ENCODE results near the gene ROR2. TPM values are rescaled to one million over a fixed set of nuclear protein-coding genes. Genes with fewer than 3 reads are reported as not detected.

Gene ROR2
- total and polyA plus RNA-seq, 4 donors = 1.6 to 5.8 TPM; not detected in 2

DNA sequence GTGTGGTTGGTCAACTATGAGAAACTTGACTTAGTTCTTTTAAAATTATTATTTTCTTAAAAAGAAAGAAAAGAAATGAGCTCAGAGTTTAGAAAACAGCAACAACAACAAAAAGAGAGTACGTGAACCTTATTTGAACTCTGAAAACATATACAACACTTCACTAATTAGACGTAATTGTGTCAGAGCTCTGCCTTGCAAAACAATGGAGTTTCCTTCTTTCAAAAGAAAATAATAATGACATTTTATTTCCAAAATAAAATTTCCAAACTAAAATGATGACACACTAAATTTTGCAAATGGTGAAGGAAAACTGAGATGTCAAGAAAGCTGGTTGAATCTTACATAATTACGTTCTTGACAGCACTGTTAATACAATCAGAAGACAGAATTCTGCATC lies 15.4 kb downstream of the ROR2 start:
- Histone ChIP-seq H3K27ac (ENCODE audit: low read depth in 1 of 2, low read length in 2 of 2) (no peak overlapping the region), H3K4me3 (ENCODE audit: low read length in 2 of 2) (no peak overlapping the region), H3K27me3 (ENCODE audit: control insufficient read depth in 1 of 2, insufficient read depth in 2 of 2, low read length in 1 of 2) (no peaks in the 10 kb centered on the region), H3K36me3 (ENCODE audit: control insufficient read depth in 1 of 2, insufficient read depth in 2 of 2, low read length in 1 of 2) (no peaks in the 10 kb centered on the region), H3K9me3 (ENCODE audit: control insufficient read depth, low read length) (peaks cover 4% of the 10 kb centered on the region), H3K4me1 (ENCODE audit: control insufficient read depth in 1 of 2, insufficient read depth in 2 of 2, low read length in 2 of 2) (no peaks in the 10 kb centered on the region)
- intact Hi-C loops (cut with DNase I) = no loop called here
- 77 to 93% methylated on average over 3 of the region's 3 CpGs for WGBS, 2 donors
- ATAC-seq (ENCODE audit: low FRiP score) (no peak), DNase-seq (no peak)

DNA sequence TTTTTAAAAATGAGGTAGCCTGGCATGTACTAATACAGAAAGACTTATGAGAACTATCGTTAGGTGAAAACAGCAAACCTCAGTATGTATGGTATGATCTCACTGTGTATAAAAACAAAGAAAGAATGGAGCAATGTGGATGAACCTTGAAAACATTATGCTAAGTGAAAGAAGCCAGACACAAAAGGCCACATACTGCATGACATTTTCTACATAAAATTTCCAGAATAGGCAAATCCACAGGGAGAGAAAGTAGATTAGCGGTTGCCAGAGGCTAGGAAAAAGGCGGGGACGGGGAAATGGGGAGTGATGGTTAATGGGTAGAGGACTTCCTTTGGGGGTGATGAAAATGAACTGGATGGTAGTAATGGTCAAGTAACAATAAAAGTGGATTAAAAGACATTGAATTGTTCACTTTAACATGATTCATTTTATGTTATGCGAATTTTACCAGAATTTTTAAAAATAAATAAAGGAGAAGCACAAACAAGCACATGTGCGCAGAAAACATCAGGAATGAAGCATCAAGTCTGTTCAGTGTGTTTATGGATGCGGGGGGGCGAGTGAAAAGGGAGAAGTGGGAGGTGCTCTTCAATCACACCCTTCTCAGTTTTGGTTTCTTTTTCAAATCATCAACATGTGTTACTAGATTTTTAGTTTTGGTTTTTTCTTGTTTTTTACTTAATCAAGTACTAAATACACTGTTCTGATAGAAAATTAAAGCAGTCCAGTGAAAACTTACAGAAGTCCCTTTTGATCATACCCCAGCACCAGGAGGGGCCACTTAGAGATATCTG lies 16.3 kb downstream of the ROR2 start:
- no peaks in the 10 kb centered on the region for H3K4me1 ChIP-seq (ENCODE audit: control insufficient read depth in 1 of 2, insufficient read depth in 2 of 2, low read length in 2 of 2)

DNA sequence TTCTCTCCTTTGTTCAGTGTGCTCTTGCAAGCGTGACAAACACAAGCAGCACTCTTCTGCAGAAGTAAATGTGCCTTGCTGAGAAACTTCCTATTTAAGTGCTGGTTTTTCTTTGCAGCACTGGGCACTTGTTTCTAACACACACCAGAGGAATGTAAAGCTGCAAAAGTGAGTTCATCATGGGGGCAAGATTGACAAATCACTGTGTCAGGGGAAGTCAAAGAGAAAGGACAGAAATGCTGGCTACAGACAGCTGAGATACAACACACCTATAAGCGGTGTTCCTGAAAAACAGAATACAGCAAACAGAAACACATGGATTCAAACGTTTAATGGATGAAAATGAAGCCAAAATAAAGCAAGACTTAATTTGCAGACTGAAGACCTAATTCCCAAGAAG lies 19.6 kb downstream of the ROR2 start:
- H3K27ac ChIP-seq (ENCODE audit: low read depth in 1 of 2, low read length in 2 of 2) = no peak overlapping the region
- 81 to 85% methylated on average over 3 of the region's 3 CpGs for WGBS, 2 donors
- DNase-seq (no peak), ATAC-seq (ENCODE audit: low FRiP score) (no peak)
- intact Hi-C loops (cut with DNase I) = no loop called here
- no peak overlapping the region for H3K4me3 ChIP-seq (ENCODE audit: low read length in 2 of 2)
- H3K9me3 ChIP-seq (ENCODE audit: control insufficient read depth, low read length) = peaks cover 10% of the 10 kb centered on the region
- no peaks in the 10 kb centered on the region for H3K36me3 ChIP-seq (ENCODE audit: control insufficient read depth in 1 of 2, insufficient read depth in 2 of 2, low read length in 1 of 2)
- H3K27me3 ChIP-seq (ENCODE audit: control insufficient read depth in 1 of 2, insufficient read depth in 2 of 2, low read length in 1 of 2) = no peaks in the 10 kb centered on the region
- no peaks in the 10 kb centered on the region for H3K4me1 ChIP-seq (ENCODE audit: control insufficient read depth in 1 of 2, insufficient read depth in 2 of 2, low read length in 2 of 2)

More for the DNA sequence above, 16.3 kb downstream of the ROR2 start:
- intact Hi-C loops (cut with DNase I) = no loop called here
- Histone ChIP-seq H3K36me3 (ENCODE audit: control insufficient read depth in 1 of 2, insufficient read depth in 2 of 2, low read length in 1 of 2) (no peaks in the 10 kb centered on the region), H3K9me3 (ENCODE audit: control insufficient read depth, low read length) (peaks cover 5% of the 10 kb centered on the region), H3K4me3 (ENCODE audit: low read length in 2 of 2) (no peak overlapping the region), H3K27me3 (ENCODE audit: control insufficient read depth in 1 of 2, insufficient read depth in 2 of 2, low read length in 1 of 2) (no peaks in the 10 kb centered on the region), H3K27ac (ENCODE audit: low read depth in 1 of 2, low read length in 2 of 2) (no peak overlapping the region)
- ATAC-seq (ENCODE audit: low FRiP score) = no peak
- DNase-seq = no peak
- WGBS, 2 donors = 74 to 79% methylated on average over 8 of the region's 8 CpGs

DNA sequence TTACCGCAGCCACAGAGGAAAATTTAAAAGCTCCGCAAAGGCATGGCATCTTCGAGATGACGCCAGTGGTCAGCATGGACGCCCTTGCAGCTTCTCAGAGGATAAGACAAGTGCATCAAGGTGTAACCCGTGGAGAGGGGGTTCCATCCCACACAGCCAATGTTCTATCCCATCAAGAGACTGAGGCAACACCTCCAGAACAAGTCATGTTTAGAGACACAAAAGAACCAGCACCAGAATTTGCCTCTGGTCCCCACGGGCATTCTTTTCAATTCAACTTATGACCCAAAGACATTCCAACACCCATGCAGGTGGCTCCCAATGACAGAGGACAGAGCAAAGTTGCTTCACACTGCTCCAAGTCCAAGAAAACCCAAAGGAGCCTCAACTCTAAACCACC lies 20.7 kb downstream of the ROR2 start:
- no peak for DNase-seq

DNA sequence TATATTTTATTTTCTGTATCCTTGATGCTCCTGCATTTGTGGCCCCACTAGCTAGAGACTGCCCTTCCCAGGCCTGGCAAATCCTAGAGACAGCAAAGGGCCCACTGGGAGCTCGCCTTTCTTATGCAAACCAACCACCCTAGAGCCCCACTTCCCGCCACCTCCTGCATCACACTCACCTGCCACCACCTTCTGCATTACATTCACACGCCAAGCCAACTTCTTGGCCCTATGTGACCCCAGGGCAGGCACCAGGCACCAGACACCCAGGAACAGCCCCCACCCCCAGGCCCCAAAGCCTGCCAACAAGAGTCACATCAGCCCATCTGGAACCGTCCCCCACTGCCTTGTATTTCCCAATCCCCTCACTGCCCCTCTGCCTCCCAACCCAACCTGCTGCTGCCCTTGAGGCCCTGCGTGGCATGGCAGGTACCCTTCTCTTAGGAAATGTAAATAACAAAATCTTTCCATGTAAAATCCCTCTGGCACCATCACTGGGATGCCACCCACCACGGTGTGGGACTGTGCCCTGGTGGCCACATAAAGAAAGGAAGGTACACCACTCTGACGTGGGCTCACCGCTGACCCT lies 22.0 kb downstream of the ROR2 start:
- DNase-seq = no peak
- Histone ChIP-seq H3K36me3 (ENCODE audit: control insufficient read depth in 1 of 2, insufficient read depth in 2 of 2, low read length in 1 of 2) (no peaks in the 10 kb centered on the region), H3K9me3 (ENCODE audit: control insufficient read depth, low read length) (peaks cover 10% of the 10 kb centered on the region), H3K4me3 (ENCODE audit: low read length in 2 of 2) (no peak overlapping the region), H3K4me1 (ENCODE audit: control insufficient read depth in 1 of 2, insufficient read depth in 2 of 2, low read length in 2 of 2) (no peaks in the 10 kb centered on the region), H3K27me3 (ENCODE audit: control insufficient read depth in 1 of 2, insufficient read depth in 2 of 2, low read length in 1 of 2) (no peaks in the 10 kb centered on the region), H3K27ac (ENCODE audit: low read depth in 1 of 2, low read length in 2 of 2) (no peak overlapping the region)
- 88 to 92% methylated on average over 8 of the region's 8 CpGs for WGBS, 2 donors
- ATAC-seq (ENCODE audit: low FRiP score) = no peak
- intact Hi-C loops (cut with DNase I) = no loop called here

More for the DNA sequence above, 20.7 kb downstream of the ROR2 start:
- intact Hi-C loops (cut with DNase I) = no loop called here
- no peaks in the 10 kb centered on the region for H3K36me3 ChIP-seq (ENCODE audit: control insufficient read depth in 1 of 2, insufficient read depth in 2 of 2, low read length in 1 of 2)
- H3K4me3 ChIP-seq (ENCODE audit: low read length in 2 of 2) = no peak overlapping the region
- no peaks in the 10 kb centered on the region for H3K4me1 ChIP-seq (ENCODE audit: control insufficient read depth in 1 of 2, insufficient read depth in 2 of 2, low read length in 2 of 2)
- H3K27ac ChIP-seq (ENCODE audit: low read depth in 1 of 2, low read length in 2 of 2) = no peak overlapping the region
- WGBS, 2 donors = 94 to 96% methylated on average over 7 of the region's 7 CpGs
- peaks cover 10% of the 10 kb centered on the region for H3K9me3 ChIP-seq (ENCODE audit: control insufficient read depth, low read length)
- ATAC-seq (ENCODE audit: low FRiP score) = no peak
- H3K27me3 ChIP-seq (ENCODE audit: control insufficient read depth in 1 of 2, insufficient read depth in 2 of 2, low read length in 1 of 2) = no peaks in the 10 kb centered on the region

DNA sequence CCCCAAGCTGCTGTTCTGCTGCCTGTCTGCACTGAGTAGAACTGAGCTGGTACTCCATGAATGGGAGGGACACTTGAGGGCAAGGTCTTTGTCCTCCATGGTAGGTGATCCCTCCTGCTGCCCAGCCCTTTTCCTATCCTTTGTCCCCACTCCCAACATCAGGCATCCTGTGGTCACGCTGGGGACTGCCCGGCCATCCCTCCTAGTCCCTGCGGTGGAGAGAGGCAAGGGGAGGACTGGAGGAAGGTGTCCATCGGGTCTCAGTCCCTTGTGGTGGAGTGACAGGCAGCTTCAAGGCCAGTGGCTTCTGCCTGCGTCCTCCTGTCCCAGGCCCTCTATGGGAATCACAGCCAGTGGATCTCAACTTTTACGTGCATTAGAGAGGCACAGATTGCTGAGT lies 25.9 kb downstream of the ROR2 start:
- H3K4me1 ChIP-seq (ENCODE audit: control insufficient read depth in 1 of 2, insufficient read depth in 2 of 2, low read length in 2 of 2) = no peaks in the 10 kb centered on the region
- WGBS, 2 donors = 81 to 83% methylated on average over 6 of the region's 6 CpGs
- no peaks in the 10 kb centered on the region for H3K36me3 ChIP-seq (ENCODE audit: control insufficient read depth in 1 of 2, insufficient read depth in 2 of 2, low read length in 1 of 2)
- H3K9me3 ChIP-seq (ENCODE audit: control insufficient read depth, low read length) = peaks cover 5% of the 10 kb centered on the region
- no peaks in the 10 kb centered on the region for H3K27me3 ChIP-seq (ENCODE audit: control insufficient read depth in 1 of 2, insufficient read depth in 2 of 2, low read length in 1 of 2)
- H3K27ac ChIP-seq (ENCODE audit: low read depth in 1 of 2, low read length in 2 of 2) = no peak overlapping the region
- no peak for ATAC-seq (ENCODE audit: low FRiP score)
- no peak overlapping the region for H3K4me3 ChIP-seq (ENCODE audit: low read length in 2 of 2)
- no peak for DNase-seq
- intact Hi-C loops (cut with DNase I) = no loop called here

DNA sequence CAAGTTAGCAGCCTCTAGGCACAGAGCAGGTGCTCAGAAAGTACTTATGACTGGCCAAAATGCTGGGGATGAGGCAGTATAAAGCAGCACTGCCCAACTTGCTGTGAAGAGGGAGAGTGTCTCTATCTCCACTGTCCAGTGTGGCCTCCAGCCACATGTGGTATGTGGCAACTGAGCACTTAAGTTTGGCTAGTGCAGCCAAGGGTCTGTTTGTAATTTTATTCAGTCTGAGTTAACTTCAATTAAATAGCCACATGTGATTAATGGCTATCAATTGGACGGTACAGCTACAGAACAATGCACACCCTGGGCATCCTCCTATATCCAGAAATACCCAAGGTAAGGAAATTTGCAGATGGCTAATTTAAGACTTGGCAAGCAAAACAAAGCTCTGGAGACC lies 26.9 kb downstream of the ROR2 start:
- H3K4me3 ChIP-seq (ENCODE audit: low read length in 2 of 2) = no peak overlapping the region
- H3K9me3 ChIP-seq (ENCODE audit: control insufficient read depth, low read length) = peaks cover 2% of the 10 kb centered on the region
- no peak for DNase-seq
- WGBS, 2 donors = 43 to 72% methylated on average over 1 of the region's 1 CpG
- H3K4me1 ChIP-seq (ENCODE audit: control insufficient read depth in 1 of 2, insufficient read depth in 2 of 2, low read length in 2 of 2) = no peaks in the 10 kb centered on the region
- no peaks in the 10 kb centered on the region for H3K36me3 ChIP-seq (ENCODE audit: control insufficient read depth in 1 of 2, insufficient read depth in 2 of 2, low read length in 1 of 2)
- no peaks in the 10 kb centered on the region for H3K27me3 ChIP-seq (ENCODE audit: control insufficient read depth in 1 of 2, insufficient read depth in 2 of 2, low read length in 1 of 2)
- intact Hi-C loops (cut with DNase I) = no loop called here
- no peak overlapping the region for H3K27ac ChIP-seq (ENCODE audit: low read depth in 1 of 2, low read length in 2 of 2)
- no peak for ATAC-seq (ENCODE audit: low FRiP score)

DNA sequence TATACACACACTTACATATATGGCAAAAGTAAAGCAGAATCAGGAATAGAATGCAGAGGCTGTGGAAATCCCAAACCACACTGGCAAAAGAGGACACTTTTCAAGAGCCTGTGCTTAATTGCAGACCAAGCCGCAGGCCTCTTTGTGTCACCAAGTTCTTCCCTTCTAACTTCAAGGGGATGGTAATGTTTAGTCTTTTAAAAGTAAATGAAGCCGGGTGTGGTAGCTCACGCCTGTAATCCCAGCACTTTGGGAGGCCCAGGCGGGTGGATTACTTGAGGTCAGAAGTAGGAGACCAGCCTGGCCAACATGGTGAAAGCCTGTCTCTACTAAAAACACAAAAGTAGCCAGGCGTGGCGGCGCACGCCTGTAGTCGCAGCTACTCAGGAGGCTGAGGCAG lies 28.7 kb downstream of the ROR2 start:
- H3K4me3 ChIP-seq (ENCODE audit: low read length in 2 of 2) = no peak overlapping the region
- 79 to 87% methylated on average over 9 of the region's 9 CpGs for WGBS, 2 donors
- DNase-seq (no peak), ATAC-seq (ENCODE audit: low FRiP score) (no peak)
- no peaks in the 10 kb centered on the region for H3K36me3 ChIP-seq (ENCODE audit: control insufficient read depth in 1 of 2, insufficient read depth in 2 of 2, low read length in 1 of 2)
- no peaks in the 10 kb centered on the region for H3K9me3 ChIP-seq (ENCODE audit: control insufficient read depth, low read length)
- H3K4me1 ChIP-seq (ENCODE audit: control insufficient read depth in 1 of 2, insufficient read depth in 2 of 2, low read length in 2 of 2) = no peaks in the 10 kb centered on the region
- intact Hi-C loops (cut with DNase I) = no loop called here
- no peak overlapping the region for H3K27ac ChIP-seq (ENCODE audit: low read depth in 1 of 2, low read length in 2 of 2)
- H3K27me3 ChIP-seq (ENCODE audit: control insufficient read depth in 1 of 2, insufficient read depth in 2 of 2, low read length in 1 of 2) = no peaks in the 10 kb centered on the region

All from aorta (tissue), 5 donors.